ELR (cell line): Measurements from ENCODE around the gene KRTAP5-8.
"Not testable (repeated sequence)": the region's sequence is repeated elsewhere in the genome, so short reads cannot be mapped to it uniquely, and the experiment has no call there.

ENCODE experiments used
- DNase-seq: peaks from one replicate; pipeline ENCODE4 v3.0.0-alpha.2; 2015; ENCODE audit warnings: low read depth

The KRTAP5-8 gene

GRCh38 chr11:71507102-71507501 lies 30.7 kb upstream of the KRTAP5-8 start:
- no peak for DNase-seq

- no peak for DNase-seq
Measured at GRCh38 chr11:71518506-71519471, 19.0 kb upstream of the KRTAP5-8 start.

GRCh38 chr11:71519546-71519945 lies 18.3 kb upstream of the KRTAP5-8 start:
- DNase-seq, result no peak

GRCh38 chr11:71525188-71525937 lies 12.5 kb upstream of the KRTAP5-8 start:
- no peak for DNase-seq

- no peak for DNase-seq
Measured at GRCh38 chr11:71525938-71526495, 11.8 kb upstream of the KRTAP5-8 start.

GRCh38 chr11:71526796-71527575 lies 10.8 kb upstream of the KRTAP5-8 start, which contains the start of gene KRTAP5-7:
TSS of gene KRTAP5-7 (plus strand) at chr11:71527267. CDS start at chr11:71527301, 34 bp downstream.
- not testable (repeated sequence) for DNase-seq

- DNase-seq, result no peak
Measured at GRCh38 chr11:71527576-71528210, 10.1 kb upstream of the KRTAP5-8 start.

- DNase-seq, result no peak
Measured at GRCh38 chr11:71530602-71531001, 7.2 kb upstream of the KRTAP5-8 start.

GRCh38 chr11:71532036-71532610 lies 5.7 kb upstream of the KRTAP5-8 start:
- DNase-seq, result no peak

GRCh38 chr11:71534711-71535608 lies 2.9 kb upstream of the KRTAP5-8 start:
- DNase-seq, result not testable (repeated sequence)

- no peak for DNase-seq
Measured at GRCh38 chr11:71535825-71536224, 2.0 kb upstream of the KRTAP5-8 start.

GRCh38 chr11:71537537-71537936 lies 288 bp upstream of the KRTAP5-8 start:
- DNase-seq, result no peak

- DNase-seq, result no peak
Measured at GRCh38 chr11:71538666-71538990, 803 bp downstream of the KRTAP5-8 start.

GRCh38 chr11:71539017-71539416 lies 1.2 kb downstream of the KRTAP5-8 start:
- no peak for DNase-seq

- not testable (repeated sequence) for DNase-seq
Measured at GRCh38 chr11:71539971-71540370, 2.1 kb downstream of the KRTAP5-8 start.

GRCh38 chr11:71540521-71541304 lies 2.9 kb downstream of the KRTAP5-8 start:
- not testable (repeated sequence) for DNase-seq

GRCh38 chr11:71542382-71542781 lies 4.6 kb downstream of the KRTAP5-8 start:
- DNase-seq, result no peak

GRCh38 chr11:71542879-71543777 lies 5.3 kb downstream of the KRTAP5-8 start:
- DNase-seq, result peak; percentile 4
